HepG2 (cell line): ENCODE measurements around the gene ZNF697. TPM values are rescaled to one million over a fixed set of nuclear protein-coding genes. Genes with fewer than 3 reads are reported as not detected.

ENCODE experiments used
- AFF4 ChIP-seq: sonication (generic); formaldehyde crosslinking; IDR thresholded peaks from 2 replicates; pipeline ENCODE4 v1.4.0; 2020; ENCODE audit warnings: missing genetic modification reagents
- ZNF142 ChIP-seq: sonication (generic); formaldehyde crosslinking; IDR thresholded peaks from 2 replicates; pipeline ENCODE4 v1.4.0; 2020; ENCODE audit warnings: missing genetic modification reagents
- ZNF567 ChIP-seq: sonication (generic); formaldehyde crosslinking; IDR thresholded peaks from 2 replicates; pipeline ENCODE4 v1.8.1; 2023; ENCODE audit warnings: mild to moderate bottlenecking, missing genetic modification reagents, borderline replicate concordance
- ZNF572 ChIP-seq: sonication (generic); formaldehyde crosslinking; IDR thresholded peaks from 2 replicates; pipeline ENCODE4 v1.5.1; 2020; ENCODE audit warnings: mild to moderate bottlenecking, missing genetic modification reagents
- polyA plus RNA-seq, 8 experiments: library from polyadenylated mRNA; depleted of rRNA in 3 of 8; stranded (reverse) in 7 of 8; unstranded in 1 of 8; fragments of >200 nt; fragmentation: Illumina TruSeq in 4 of 8; extraction: Trizol in 4 of 8; gene quantifications; 2 replicates each; pipeline versions ENCODE4 v1.2.1 to v1.2.3, GENCODE V29; 2011 to 2016; ENCODE audit warnings: low read depth in 4 of 8, missing spikeins in 1 of 8, mixed read lengths in 1 of 8; ENCODE audit not compliant: insufficient read depth in 1 of 8
- total RNA-seq, 5 experiments: library from RNA; depleted of rRNA; stranded (reverse); fragments of >200 nt; fragmentation: Illumina TruSeq; extraction: Trizol; gene quantifications; 2 replicates each; pipeline ENCODE4 v1.2.3, GENCODE V29; 2016; ENCODE audit warnings: low read depth in 1 of 5

Gene ZNF697
- total and polyA plus RNA-seq, 2 of the 13 experiments (the other 11 are each of a cell fraction or from before 2014, with no cell fraction given) = 2.3 to 7.1 TPM

- no peak for TF ChIP-seq ZNF142 (CRISPR knock-in tag)
- 0 out of 2 replicates have a peak, but pooled peaks have one; percentile 68 for TF ChIP-seq ZNF572 (CRISPR knock-in tag)
- peak; percentile 6; the same call in 1 of the 2 replicates for TF ChIP-seq ZNF567 (CRISPR knock-in tag)
- TF ChIP-seq AFF4 (CRISPR knock-in tag) = 0 out of 2 replicates have a peak, but pooled peaks have one; percentile 48
Measured at GRCh38 chr1:119647228-119647733, 785 bp downstream of the ZNF697 start (continued).
